Measurements from ENCODE around the gene BEST3. TPM values are rescaled to one million over a fixed set of nuclear protein-coding genes. Genes with fewer than 3 reads are reported as not detected.
"Not testable (repeated sequence)": the region's sequence is repeated elsewhere in the genome, so short reads cannot be mapped to it uniquely, and the experiment has no call there.

The BEST3 gene
- total and polyA plus RNA-seq, 2 experiments from 2014 or later, result 0.34 to 0.60 TPM

DNA sequence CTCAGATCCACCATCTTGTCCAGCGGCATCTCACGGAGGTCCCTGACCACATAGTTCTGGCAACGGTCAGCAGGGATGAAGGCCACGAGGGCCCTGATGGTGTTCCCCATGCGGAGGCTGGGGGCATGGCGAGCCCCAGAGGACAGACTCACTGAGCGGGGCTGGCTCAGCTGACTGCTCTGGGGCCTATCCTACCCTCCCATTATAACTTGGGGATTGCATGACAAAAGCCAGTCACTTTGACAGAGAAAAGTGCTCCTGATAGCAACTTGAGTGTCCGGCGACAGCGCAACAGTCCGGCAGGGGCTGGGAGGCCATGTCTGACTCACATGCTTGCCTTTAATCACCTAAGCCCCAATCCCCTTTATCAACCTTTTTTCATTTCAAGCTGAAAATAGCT lies 88.4 kb downstream of the BEST3 start, which contains the start of gene LRRC10:
Gene LRRC10 (minus strand): TSS at position 179 of the 400 bp plus-strand sequence. CDS start 69 bp downstream, at position 110.
- 85% methylated on average over 11 of the region's 11 CpGs for WGBS (ENCODE audit: low lambda C conversion rate, missing lambda C conversion rate)
- TF ChIP-seq EZH2phosphoT487 (IDR thresholded peaks at IDR 0.05; ENCODE audit: low read depth, severe bottlenecking, unreplicated experiment), result no peak
- no peak for TF ChIP-seq EZH2 (IDR thresholded peaks at IDR 0.05; ENCODE audit: borderline replicate concordance)
- TF ChIP-seq, protein P1, sequence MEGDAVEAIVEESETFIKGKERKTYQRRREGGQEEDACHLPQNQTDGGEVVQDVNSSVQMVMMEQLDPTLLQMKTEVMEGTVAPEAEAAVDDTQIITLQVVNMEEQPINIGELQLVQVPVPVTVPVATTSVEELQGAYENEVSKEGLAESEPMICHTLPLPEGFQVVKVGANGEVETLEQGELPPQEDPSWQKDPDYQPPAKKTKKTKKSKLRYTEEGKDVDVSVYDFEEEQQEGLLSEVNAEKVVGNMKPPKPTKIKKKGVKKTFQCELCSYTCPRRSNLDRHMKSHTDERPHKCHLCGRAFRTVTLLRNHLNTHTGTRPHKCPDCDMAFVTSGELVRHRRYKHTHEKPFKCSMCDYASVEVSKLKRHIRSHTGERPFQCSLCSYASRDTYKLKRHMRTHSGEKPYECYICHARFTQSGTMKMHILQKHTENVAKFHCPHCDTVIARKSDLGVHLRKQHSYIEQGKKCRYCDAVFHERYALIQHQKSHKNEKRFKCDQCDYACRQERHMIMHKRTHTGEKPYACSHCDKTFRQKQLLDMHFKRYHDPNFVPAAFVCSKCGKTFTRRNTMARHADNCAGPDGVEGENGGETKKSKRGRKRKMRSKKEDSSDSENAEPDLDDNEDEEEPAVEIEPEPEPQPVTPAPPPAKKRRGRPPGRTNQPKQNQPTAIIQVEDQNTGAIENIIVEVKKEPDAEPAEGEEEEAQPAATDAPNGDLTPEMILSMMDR (IDR thresholded peaks at IDR 0.05; ENCODE audit: poor library complexity), result no peak

DNA sequence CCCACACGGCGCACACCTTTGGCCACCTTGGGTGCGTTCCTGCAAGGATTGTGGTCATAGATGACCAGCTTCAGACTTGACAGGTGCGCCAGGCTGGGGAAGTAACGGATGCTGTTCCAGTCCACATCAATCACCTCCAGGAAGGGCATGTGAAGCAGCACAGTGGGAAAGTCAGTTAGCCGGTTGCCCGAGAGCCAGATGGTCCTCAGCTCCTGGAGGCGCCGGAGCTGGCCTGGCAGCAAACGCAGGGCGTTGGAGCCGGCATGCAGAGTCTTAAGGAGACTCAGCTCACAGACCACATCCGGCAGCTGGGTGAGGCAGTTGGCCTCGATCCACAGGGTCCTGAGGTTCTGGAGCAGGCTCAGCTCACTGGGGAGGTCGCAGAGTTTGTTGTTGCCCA lies 89.0 kb downstream of the BEST3 start:
- H3K79me2 ChIP-seq, result no peaks in the 10 kb centered on the region
- no peak overlapping the region for H2AFZ ChIP-seq
- no peaks in the 10 kb centered on the region for H3K27me3 ChIP-seq
- H3K4me1 ChIP-seq (ENCODE audit: insufficient read depth), result no peaks in the 10 kb centered on the region
- TF ChIP-seq EZH2 (IDR thresholded peaks at IDR 0.05; ENCODE audit: borderline replicate concordance), result no peak
- WGBS (ENCODE audit: low lambda C conversion rate, missing lambda C conversion rate), result 96% methylated on average over 15 of the region's 15 CpGs
- no peaks in the 10 kb centered on the region for H3K9me3 ChIP-seq (ENCODE audit: low read depth)
- no peaks in the 10 kb centered on the region for H4K20me1 ChIP-seq (ENCODE audit: insufficient read depth, poor library complexity, severe bottlenecking)
- H3K27ac ChIP-seq, result no peak overlapping the region
- H3K9me2 ChIP-seq (replicated peaks; ENCODE audit: insufficient read depth), result no peaks in the 10 kb centered on the region
- no peak overlapping the region for H3K4me2 ChIP-seq
- no peak for DNase-seq (ENCODE audit: low spot score)
- no peaks in the 10 kb centered on the region for H3K36me3 ChIP-seq (replicated peaks; ENCODE audit: insufficient read depth, low read depth)
- no peak overlapping the region for H3K4me3 ChIP-seq

More for the DNA sequence above, 88.4 kb downstream of the BEST3 start, which contains the start of gene LRRC10:
- H3K9me3 ChIP-seq (ENCODE audit: low read depth), result no peaks in the 10 kb centered on the region
- H3K36me3 ChIP-seq (replicated peaks; ENCODE audit: insufficient read depth, low read depth), result no peaks in the 10 kb centered on the region
- no peaks in the 10 kb centered on the region for H3K27me3 ChIP-seq
- no peak within 1 kb of the TSS for H3K27ac ChIP-seq
- H3K4me2 ChIP-seq, result no peak within 1 kb of the TSS
- DNase-seq (ENCODE audit: low spot score), result no peak
- H3K9me2 ChIP-seq (replicated peaks; ENCODE audit: insufficient read depth), result no peaks in the 10 kb centered on the region
- H4K20me1 ChIP-seq (ENCODE audit: insufficient read depth, poor library complexity, severe bottlenecking), result no peaks in the 10 kb centered on the region
- H3K79me2 ChIP-seq, result no peaks in the 10 kb centered on the region
- no peaks in the 10 kb centered on the region for H3K4me1 ChIP-seq (ENCODE audit: insufficient read depth)
- no peak within 1 kb of the TSS for H3K4me3 ChIP-seq
- H2AFZ ChIP-seq, result no peak within 1 kb of the TSS

DNA sequence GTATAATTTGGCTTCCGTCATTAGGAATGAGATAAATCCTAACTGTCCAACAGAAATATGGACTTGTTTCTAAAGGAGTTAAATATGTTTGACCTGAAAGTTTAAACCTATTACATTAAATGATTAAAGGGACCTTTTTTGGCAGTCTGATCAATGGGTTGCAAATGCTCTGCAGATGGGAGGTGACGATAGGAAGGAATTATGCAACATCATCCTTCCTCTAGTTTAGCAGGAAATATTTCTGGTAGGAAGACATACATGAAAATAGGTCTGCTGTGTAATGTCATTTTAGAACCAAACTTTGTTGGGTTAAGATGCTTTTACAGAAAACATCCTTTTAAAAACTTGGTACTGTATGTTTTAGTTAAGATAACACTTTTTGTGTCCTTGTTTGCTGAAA lies 91.0 kb downstream of the BEST3 start:
- Histone ChIP-seq H4K20me1 (ENCODE audit: insufficient read depth, poor library complexity, severe bottlenecking) (no peaks in the 10 kb centered on the region), H3K9me3 (ENCODE audit: low read depth) (no peaks in the 10 kb centered on the region), H3K4me1 (ENCODE audit: insufficient read depth) (no peaks in the 10 kb centered on the region), H3K36me3 (replicated peaks; ENCODE audit: insufficient read depth, low read depth) (no peaks in the 10 kb centered on the region), H3K9me2 (replicated peaks; ENCODE audit: insufficient read depth) (no peaks in the 10 kb centered on the region), H3K27ac (no peak overlapping the region), H3K27me3 (no peaks in the 10 kb centered on the region), H3K4me2 (no peak overlapping the region), H3K79me2 (no peaks in the 10 kb centered on the region), H2AFZ (no peak overlapping the region), H3K4me3 (no peak overlapping the region)
- WGBS (ENCODE audit: low lambda C conversion rate, missing lambda C conversion rate), result 79% methylated on average over 2 of the region's 2 CpGs
- no peak for DNase-seq (ENCODE audit: low spot score)
- TF ChIP-seq EZH2 (IDR thresholded peaks at IDR 0.05; ENCODE audit: borderline replicate concordance) (no peak), EZH2phosphoT487 (IDR thresholded peaks at IDR 0.05; ENCODE audit: low read depth, severe bottlenecking, unreplicated experiment) (no peak)
- TF ChIP-seq, protein P1 (IDR thresholded peaks at IDR 0.05; ENCODE audit: poor library complexity), result no peak

DNA sequence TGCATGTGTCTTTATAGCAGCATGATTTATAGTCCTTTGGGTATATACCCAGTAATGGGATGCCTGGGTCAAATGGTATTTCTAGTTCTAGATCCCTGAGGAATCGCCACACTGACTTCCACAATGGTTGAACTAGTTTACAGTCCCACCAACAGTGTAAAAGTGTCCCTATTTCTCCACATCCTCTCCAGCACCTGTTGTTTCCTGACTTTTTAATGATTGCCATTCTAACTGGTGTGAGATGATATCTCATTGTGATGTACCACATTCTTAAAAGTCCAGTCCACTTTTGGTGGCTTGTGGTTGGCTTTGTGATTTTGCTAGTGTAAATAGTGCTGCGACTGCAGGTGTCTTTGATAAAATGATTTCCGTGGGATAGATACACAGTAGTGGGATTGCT lies 94.8 kb downstream of the BEST3 start:
- not testable (repeated sequence) for H2AFZ ChIP-seq; H4K20me1 ChIP-seq (ENCODE audit: insufficient read depth, poor library complexity, severe bottlenecking); H3K4me3 ChIP-seq; H3K4me1 ChIP-seq (ENCODE audit: insufficient read depth); H3K36me3 ChIP-seq (replicated peaks; ENCODE audit: insufficient read depth, low read depth); H3K9me2 ChIP-seq (replicated peaks; ENCODE audit: insufficient read depth); H3K27ac ChIP-seq; H3K4me2 ChIP-seq; H3K9me3 ChIP-seq (ENCODE audit: low read depth); H3K27me3 ChIP-seq; DNase-seq (ENCODE audit: low spot score); H3K79me2 ChIP-seq
- 82% methylated on average over 3 of the region's 3 CpGs for WGBS (ENCODE audit: low lambda C conversion rate, missing lambda C conversion rate)

Other genes starting within 250 kb of the BEST3 start
- gene FRS2, start 228.9 kb downstream of the BEST3 start, total RNA-seq, result 51.0 and 76.4 TPM in 2 replicates
- gene FRS2, start 228.9 kb downstream of the BEST3 start, polyA plus RNA-seq, result 14.7 and 17.3 TPM in 2 replicates
- gene CCT2, start 113.8 kb downstream of the BEST3 start, total RNA-seq, result 188 and 206 TPM in 2 replicates
- gene CCT2, start 113.8 kb downstream of the BEST3 start, polyA plus RNA-seq, result 168 and 177 TPM in 2 replicates
- not detected in 2 replicates for gene LRRC10, start 88.4 kb downstream of the BEST3 start, total RNA-seq
- gene LRRC10, start 88.4 kb downstream of the BEST3 start, polyA plus RNA-seq, result not detected in 2 replicates
- 41.1 and 41.3 TPM in 2 replicates for gene RAB3IP, start 39.6 kb upstream of the BEST3 start, total RNA-seq
- gene RAB3IP, start 39.6 kb upstream of the BEST3 start, polyA plus RNA-seq, result 24.3 and 34.2 TPM in 2 replicates
- 2.3 and 4.2 TPM in 2 replicates for gene MYRFL, start 125.9 kb upstream of the BEST3 start, total RNA-seq
- gene MYRFL, start 125.9 kb upstream of the BEST3 start, polyA plus RNA-seq, result 2.3 and 2.7 TPM in 2 replicates

Measured in hepatocyte (in vitro differentiated cells).